ENCODE measurements around the gene ASIC5.

The ASIC5 gene

DNA sequence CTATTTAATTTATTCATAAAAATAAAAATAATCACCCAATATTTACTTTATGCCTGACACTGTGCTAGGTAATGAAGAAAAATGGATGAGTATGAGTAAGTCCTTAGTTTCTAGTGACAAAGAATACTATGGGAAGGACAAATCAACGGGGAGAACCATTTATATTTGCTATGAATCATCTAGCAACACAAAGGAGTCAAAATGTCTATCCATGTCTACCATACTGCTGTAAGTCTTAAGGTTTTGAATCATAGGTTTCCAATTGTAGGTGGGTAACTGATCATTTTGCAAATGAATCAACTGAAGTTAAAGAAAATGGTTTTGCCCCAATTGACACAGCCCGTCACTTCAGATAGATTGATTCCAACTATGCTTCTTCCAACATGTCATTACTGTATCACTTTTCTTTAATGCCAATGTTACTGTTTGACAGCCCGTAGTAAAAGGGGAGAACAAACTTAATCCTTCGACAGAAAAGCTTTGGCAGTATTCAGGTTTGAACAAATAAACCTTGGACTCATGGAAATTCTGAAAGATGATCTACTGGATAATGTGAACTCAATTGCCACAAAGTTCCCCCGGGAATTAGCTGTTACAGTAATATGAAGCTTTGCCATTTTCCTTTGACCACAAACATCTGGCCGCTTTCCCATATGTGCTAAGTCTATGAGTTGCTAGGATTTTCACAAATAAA is 40.6 kb upstream of the ASIC5 start:
- Histone ChIP-seq H3K27ac (ENCODE audit: low read depth, low read length) (no peak overlapping the region), H2AFZ (ENCODE audit: low read depth, low read length, severe bottlenecking) (no peak overlapping the region), H3K4me3 (ENCODE audit: insufficient read depth, low read length, poor library complexity, severe bottlenecking) (no peak overlapping the region), H3K27me3 (ENCODE audit: low read length) (no peaks in the 10 kb centered on the region), H3K4me2 (ENCODE audit: low read depth, low read length, poor library complexity, severe bottlenecking) (no peak overlapping the region), H3K9me2 (replicated peaks; ENCODE audit: insufficient read depth, low read length) (no peaks in the 10 kb centered on the region), H3F3A (ENCODE audit: insufficient read depth) (no peaks in the 10 kb centered on the region), H3K9me3 (ENCODE audit: insufficient read depth, low read length) (no peaks in the 10 kb centered on the region), H3K79me2 (ENCODE audit: insufficient read depth, low read length) (no peaks in the 10 kb centered on the region), H3K36me3 (ENCODE audit: low read length) (no peaks in the 10 kb centered on the region), H4K20me1 (ENCODE audit: low read depth, low read length) (no peaks in the 10 kb centered on the region), H3K9ac (ENCODE audit: low read length) (no peak overlapping the region)
- TF ChIP-seq, protein P1, sequence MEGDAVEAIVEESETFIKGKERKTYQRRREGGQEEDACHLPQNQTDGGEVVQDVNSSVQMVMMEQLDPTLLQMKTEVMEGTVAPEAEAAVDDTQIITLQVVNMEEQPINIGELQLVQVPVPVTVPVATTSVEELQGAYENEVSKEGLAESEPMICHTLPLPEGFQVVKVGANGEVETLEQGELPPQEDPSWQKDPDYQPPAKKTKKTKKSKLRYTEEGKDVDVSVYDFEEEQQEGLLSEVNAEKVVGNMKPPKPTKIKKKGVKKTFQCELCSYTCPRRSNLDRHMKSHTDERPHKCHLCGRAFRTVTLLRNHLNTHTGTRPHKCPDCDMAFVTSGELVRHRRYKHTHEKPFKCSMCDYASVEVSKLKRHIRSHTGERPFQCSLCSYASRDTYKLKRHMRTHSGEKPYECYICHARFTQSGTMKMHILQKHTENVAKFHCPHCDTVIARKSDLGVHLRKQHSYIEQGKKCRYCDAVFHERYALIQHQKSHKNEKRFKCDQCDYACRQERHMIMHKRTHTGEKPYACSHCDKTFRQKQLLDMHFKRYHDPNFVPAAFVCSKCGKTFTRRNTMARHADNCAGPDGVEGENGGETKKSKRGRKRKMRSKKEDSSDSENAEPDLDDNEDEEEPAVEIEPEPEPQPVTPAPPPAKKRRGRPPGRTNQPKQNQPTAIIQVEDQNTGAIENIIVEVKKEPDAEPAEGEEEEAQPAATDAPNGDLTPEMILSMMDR (IDR thresholded peaks at IDR 0.05; ENCODE audit: insufficient read depth, low read length, poor library complexity, severe bottlenecking) = no peak
- TF ChIP-seq EZH2phosphoT487 (conservative IDR thresholded peaks at IDR 0.05; ENCODE audit: low read length) = no peak

DNA sequence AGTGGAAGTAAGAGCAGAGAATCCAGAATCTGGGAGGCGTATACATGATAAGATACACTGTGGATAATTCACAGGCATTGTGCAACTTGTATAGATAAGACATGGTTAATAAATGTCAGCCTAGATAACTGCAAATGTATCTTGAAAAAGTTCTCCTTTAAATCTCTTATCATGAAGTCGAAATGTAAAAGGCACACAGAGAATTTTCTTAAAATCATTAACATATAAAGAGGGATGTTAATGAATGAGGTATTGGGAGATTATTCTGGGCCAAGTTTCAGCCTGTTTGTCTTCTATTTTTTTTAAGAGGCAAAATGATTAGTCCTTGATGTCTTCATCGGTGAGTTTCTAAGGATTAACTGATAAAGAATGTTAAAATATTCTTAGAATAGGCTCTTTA is 38.3 kb upstream of the ASIC5 start:
- TF ChIP-seq, protein P1 (IDR thresholded peaks at IDR 0.05; ENCODE audit: insufficient read depth, low read length, poor library complexity, severe bottlenecking) = no peak
- TF ChIP-seq EZH2phosphoT487 (conservative IDR thresholded peaks at IDR 0.05; ENCODE audit: low read length) = no peak
- Histone ChIP-seq H2AFZ (ENCODE audit: low read depth, low read length, severe bottlenecking) (no peak overlapping the region), H3K9me3 (ENCODE audit: insufficient read depth, low read length) (no peaks in the 10 kb centered on the region), H4K20me1 (ENCODE audit: low read depth, low read length) (no peaks in the 10 kb centered on the region), H3K9me2 (replicated peaks; ENCODE audit: insufficient read depth, low read length) (no peaks in the 10 kb centered on the region), H3K79me2 (ENCODE audit: insufficient read depth, low read length) (no peaks in the 10 kb centered on the region), H3K4me2 (ENCODE audit: low read depth, low read length, poor library complexity, severe bottlenecking) (no peak overlapping the region), H3K27me3 (ENCODE audit: low read length) (no peaks in the 10 kb centered on the region), H3F3A (ENCODE audit: insufficient read depth) (no peaks in the 10 kb centered on the region), H3K4me3 (ENCODE audit: insufficient read depth, low read length, poor library complexity, severe bottlenecking) (no peak overlapping the region), H3K36me3 (ENCODE audit: low read length) (no peaks in the 10 kb centered on the region), H3K27ac (ENCODE audit: low read depth, low read length) (no peak overlapping the region), H3K9ac (ENCODE audit: low read length) (no peak overlapping the region)

DNA sequence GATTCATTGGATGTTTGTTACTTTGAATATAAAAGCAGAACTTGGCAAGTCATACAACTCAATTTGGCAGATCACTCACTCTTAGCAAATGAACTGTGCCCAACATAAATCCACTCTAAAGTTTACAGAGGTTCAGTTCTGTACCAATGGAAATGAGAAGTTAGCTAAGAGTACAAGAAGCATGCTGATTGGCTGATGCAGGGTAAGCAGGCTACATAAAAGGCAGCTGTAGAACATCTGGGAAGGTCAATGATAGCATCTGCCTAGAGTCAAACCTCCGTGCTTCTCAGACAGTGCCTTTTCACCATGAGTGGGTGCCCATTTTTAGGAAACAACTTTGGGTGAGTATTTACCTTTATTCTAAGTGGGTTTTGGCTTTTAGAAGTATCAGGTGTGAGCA is 37.4 kb upstream of the ASIC5 start, which contains the start of gene TDO2:
Gene TDO2, plus strand, starts transcription at position 244 of the 400 bp plus-strand sequence. Its CDS starts 63 bp downstream, at position 307.
- Histone ChIP-seq H3K4me2 (ENCODE audit: low read depth, low read length, poor library complexity, severe bottlenecking) (no peak within 1 kb of the TSS), H3K36me3 (ENCODE audit: low read length) (no peaks in the 10 kb centered on the region), H3K4me3 (ENCODE audit: insufficient read depth, low read length, poor library complexity, severe bottlenecking) (no peak within 1 kb of the TSS)

DNA sequence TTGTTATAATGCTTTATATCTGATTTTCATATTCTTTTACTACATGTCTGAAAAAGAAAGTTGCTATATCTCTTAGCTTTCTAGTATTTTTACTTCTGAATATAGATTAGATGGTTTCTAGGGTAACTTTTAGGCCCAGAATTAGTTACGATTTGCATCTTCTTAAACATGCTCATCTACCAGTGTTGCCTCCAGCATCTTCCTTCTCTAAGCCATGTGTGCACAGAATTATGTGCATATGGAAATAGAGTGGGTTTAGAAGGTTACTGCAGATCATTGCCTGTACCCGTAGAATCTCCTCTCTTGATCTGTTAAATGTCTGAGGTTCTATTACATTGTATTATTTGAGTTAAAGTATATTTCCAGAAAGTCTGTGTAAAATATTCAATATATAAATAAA is 34.9 kb upstream of the ASIC5 start:
- Histone ChIP-seq H3K27ac (ENCODE audit: low read depth, low read length) (no peak overlapping the region), H3K36me3 (ENCODE audit: low read length) (no peaks in the 10 kb centered on the region), H3K9ac (ENCODE audit: low read length) (no peak overlapping the region), H2AFZ (ENCODE audit: low read depth, low read length, severe bottlenecking) (no peak overlapping the region), H4K20me1 (ENCODE audit: low read depth, low read length) (no peaks in the 10 kb centered on the region), H3K4me3 (ENCODE audit: insufficient read depth, low read length, poor library complexity, severe bottlenecking) (no peak overlapping the region), H3K9me2 (replicated peaks; ENCODE audit: insufficient read depth, low read length) (no peaks in the 10 kb centered on the region), H3K79me2 (ENCODE audit: insufficient read depth, low read length) (no peaks in the 10 kb centered on the region), H3K4me2 (ENCODE audit: low read depth, low read length, poor library complexity, severe bottlenecking) (no peak overlapping the region), H3F3A (ENCODE audit: insufficient read depth) (no peaks in the 10 kb centered on the region), H3K27me3 (ENCODE audit: low read length) (no peaks in the 10 kb centered on the region), H3K9me3 (ENCODE audit: insufficient read depth, low read length) (no peaks in the 10 kb centered on the region)
- no peak for TF ChIP-seq EZH2phosphoT487 (conservative IDR thresholded peaks at IDR 0.05; ENCODE audit: low read length)
- TF ChIP-seq, protein P1 (IDR thresholded peaks at IDR 0.05; ENCODE audit: insufficient read depth, low read length, poor library complexity, severe bottlenecking) = no peak

More for the DNA sequence above, 37.4 kb upstream of the ASIC5 start, which contains the start of gene TDO2:
- Histone ChIP-seq H3K27me3 (ENCODE audit: low read length) (no peaks in the 10 kb centered on the region), H3K9ac (ENCODE audit: low read length) (no peak within 1 kb of the TSS), H4K20me1 (ENCODE audit: low read depth, low read length) (no peaks in the 10 kb centered on the region), H3K79me2 (ENCODE audit: insufficient read depth, low read length) (no peaks in the 10 kb centered on the region), H3K9me2 (replicated peaks; ENCODE audit: insufficient read depth, low read length) (no peaks in the 10 kb centered on the region), H2AFZ (ENCODE audit: low read depth, low read length, severe bottlenecking) (no peak within 1 kb of the TSS), H3F3A (ENCODE audit: insufficient read depth) (no peaks in the 10 kb centered on the region), H3K9me3 (ENCODE audit: insufficient read depth, low read length) (no peaks in the 10 kb centered on the region), H3K27ac (ENCODE audit: low read depth, low read length) (no peak within 1 kb of the TSS)
- TF ChIP-seq EZH2phosphoT487 (conservative IDR thresholded peaks at IDR 0.05; ENCODE audit: low read length) = no peak

Measured in SU-DHL-6 (cell line).